C4-2B (cell line): ENCODE measurements around the gene ATP1B3.

ENCODE experiments used
- ZFX ChIP-seq: fragments of 450-650 bp; IDR thresholded peaks from 2 replicates; pipeline ENCODE4 v1.6.1; 2017
- TF ChIP-seq, protein P1 (sequence below): fragments of 450-650 bp; conservative IDR thresholded peaks from 2 replicates; pipeline ENCODE4 v1.5.1; 2017; ENCODE audit warnings: mild to moderate bottlenecking

DNA sequence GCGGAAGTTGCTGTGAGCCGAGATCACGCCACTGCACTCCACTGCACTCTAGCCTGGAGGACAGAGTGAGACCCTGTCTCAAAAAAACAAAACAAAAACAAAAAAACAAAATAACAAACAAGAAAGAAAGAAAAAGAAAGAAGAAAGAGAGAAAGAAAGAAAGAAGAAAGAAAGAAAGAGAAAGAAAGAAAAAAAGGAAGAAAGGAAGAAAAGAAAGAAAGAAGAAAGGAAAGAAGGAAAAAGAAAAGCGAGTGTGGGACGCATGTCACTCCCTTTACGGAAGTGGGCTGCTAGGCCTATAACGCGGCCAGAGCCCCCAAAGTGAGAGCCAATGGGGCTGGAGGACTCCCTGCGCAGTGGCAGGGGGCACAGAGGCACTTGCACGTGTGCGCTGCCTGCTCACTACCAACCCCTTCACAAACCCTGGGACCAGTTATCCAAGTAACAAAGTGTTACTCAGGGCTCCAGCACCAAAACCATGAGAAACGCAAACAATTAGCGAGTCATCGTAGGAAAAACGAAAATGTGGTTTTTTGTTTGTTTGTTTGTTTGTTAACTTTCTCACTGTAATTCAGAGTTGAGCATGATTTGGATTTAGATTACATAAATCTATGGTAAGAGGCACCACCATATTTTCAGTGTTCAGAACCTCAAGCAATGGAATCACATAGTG is 40.8 kb upstream of the ATP1B3 start:
- TF ChIP-seq, protein P1, sequence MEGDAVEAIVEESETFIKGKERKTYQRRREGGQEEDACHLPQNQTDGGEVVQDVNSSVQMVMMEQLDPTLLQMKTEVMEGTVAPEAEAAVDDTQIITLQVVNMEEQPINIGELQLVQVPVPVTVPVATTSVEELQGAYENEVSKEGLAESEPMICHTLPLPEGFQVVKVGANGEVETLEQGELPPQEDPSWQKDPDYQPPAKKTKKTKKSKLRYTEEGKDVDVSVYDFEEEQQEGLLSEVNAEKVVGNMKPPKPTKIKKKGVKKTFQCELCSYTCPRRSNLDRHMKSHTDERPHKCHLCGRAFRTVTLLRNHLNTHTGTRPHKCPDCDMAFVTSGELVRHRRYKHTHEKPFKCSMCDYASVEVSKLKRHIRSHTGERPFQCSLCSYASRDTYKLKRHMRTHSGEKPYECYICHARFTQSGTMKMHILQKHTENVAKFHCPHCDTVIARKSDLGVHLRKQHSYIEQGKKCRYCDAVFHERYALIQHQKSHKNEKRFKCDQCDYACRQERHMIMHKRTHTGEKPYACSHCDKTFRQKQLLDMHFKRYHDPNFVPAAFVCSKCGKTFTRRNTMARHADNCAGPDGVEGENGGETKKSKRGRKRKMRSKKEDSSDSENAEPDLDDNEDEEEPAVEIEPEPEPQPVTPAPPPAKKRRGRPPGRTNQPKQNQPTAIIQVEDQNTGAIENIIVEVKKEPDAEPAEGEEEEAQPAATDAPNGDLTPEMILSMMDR, result no peak
- TF ChIP-seq ZFX, result no peak
